GM12801 (cell line): ENCODE data around the gene CARMIL1.

Experiments
- TF ChIP-seq, protein P1 (sequence below): IDR thresholded peaks from one replicate; pipeline ENCODE4 v1.5.1; 2011; ENCODE audit warnings: control low read depth; ENCODE audit not compliant: insufficient read length; ENCODE audit errors: extremely low read depth

Gene CARMIL1

DNA sequence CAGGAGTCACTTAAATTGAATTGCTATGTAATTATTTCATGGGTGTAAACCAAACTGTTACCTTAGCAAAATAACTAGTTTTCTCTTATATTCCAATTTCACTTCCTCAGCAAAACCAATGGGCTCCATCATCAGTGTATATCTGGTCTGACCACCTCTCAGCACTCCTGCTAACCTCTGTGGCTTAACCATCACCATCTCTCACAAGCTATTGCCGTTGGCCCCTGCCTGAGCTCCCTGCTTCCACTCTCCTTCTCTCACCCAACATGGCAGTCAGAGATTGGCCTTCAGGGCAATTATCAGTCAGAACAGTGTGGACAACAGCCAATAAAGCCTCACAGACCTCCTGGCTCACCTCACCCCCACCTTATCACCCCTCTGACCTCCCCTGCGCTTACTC is 124.0 kb downstream of the CARMIL1 start:
- TF ChIP-seq, protein P1, sequence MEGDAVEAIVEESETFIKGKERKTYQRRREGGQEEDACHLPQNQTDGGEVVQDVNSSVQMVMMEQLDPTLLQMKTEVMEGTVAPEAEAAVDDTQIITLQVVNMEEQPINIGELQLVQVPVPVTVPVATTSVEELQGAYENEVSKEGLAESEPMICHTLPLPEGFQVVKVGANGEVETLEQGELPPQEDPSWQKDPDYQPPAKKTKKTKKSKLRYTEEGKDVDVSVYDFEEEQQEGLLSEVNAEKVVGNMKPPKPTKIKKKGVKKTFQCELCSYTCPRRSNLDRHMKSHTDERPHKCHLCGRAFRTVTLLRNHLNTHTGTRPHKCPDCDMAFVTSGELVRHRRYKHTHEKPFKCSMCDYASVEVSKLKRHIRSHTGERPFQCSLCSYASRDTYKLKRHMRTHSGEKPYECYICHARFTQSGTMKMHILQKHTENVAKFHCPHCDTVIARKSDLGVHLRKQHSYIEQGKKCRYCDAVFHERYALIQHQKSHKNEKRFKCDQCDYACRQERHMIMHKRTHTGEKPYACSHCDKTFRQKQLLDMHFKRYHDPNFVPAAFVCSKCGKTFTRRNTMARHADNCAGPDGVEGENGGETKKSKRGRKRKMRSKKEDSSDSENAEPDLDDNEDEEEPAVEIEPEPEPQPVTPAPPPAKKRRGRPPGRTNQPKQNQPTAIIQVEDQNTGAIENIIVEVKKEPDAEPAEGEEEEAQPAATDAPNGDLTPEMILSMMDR, result no peak

DNA sequence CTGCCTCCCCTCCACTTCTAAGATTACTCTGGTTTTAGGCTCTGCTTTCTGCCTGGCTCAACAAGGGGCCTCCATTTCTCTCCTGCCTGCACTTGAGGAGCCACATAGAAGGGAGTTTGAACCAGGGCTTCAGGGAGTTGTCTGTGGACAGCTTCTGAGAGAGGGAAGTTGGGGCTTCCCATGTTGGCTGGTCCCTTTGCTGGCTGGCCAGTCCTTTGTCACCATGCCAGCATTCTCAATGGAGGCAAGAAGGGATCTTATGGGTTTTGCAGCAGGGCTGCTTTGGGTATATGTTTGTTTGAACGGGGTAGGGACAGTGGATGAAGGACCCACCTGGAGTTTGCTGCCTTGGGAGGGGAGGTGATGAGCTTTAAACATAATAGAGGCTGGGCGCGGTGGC is 124.9 kb downstream of the CARMIL1 start:
- TF ChIP-seq, protein P1, result no peak

DNA sequence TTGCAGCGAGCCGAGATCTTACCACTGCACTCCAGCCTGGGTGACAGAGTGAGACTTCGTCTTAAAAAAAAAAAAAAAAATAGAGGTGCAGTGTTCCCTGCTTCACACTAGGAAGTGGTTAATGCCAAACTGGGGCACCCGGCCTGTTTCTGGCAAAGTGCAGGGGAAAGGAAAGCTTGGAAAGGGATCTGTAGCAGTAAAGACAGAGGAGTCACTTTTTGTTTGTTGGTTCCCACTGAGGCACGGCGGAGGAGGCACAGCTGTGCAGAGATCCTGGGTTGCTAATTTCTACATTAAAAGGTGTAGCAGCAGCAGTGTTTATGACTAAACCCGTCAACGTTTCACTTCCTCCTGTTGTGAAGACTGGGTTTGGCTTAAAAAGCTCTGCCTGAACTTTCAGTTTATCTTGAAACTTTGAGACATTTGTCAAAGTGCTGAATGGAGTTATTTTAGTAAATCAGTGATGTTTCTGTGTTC is 125.6 kb downstream of the CARMIL1 start:
- TF ChIP-seq, protein P1, result no peak

DNA sequence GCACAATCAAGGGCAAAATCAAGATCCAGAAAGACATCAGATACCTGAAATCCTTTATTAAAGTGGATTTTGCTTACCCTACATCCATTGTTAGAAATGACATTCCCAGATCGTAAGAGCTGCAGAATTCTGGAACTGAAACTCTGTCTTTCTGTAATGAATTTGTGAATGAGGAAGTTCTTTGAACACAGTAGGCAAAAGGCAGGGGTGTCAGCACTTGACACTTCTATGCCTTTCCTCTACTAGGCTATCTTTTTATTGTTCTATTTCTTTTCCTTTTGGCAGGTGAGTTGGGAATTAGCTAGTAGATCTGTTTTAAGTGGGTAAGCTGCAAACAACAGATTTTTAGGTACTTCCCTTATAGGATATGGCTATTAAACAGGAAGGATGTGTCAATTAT is 126.3 kb downstream of the CARMIL1 start:
- TF ChIP-seq, protein P1, result no peak

DNA sequence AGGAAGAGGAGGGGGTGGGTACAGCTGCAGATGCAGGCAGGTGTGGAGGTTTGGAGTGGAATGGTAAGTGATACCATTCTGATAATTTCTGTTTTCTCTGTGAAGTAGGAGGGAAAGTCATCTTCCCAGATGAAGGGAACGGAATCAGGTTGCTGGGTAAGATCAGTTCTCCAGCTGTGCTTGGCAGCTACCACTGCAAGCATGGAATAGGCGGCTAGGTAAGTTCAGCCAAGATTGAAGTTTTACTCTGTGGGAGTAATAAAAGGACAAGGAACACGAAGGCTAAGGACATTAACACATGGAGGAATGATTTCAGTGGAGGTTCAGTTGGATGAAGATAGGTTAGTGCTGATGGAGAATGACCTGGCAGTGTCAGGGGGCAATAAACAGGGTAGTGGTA is 128.3 kb downstream of the CARMIL1 start:
- TF ChIP-seq, protein P1, result no peak

DNA sequence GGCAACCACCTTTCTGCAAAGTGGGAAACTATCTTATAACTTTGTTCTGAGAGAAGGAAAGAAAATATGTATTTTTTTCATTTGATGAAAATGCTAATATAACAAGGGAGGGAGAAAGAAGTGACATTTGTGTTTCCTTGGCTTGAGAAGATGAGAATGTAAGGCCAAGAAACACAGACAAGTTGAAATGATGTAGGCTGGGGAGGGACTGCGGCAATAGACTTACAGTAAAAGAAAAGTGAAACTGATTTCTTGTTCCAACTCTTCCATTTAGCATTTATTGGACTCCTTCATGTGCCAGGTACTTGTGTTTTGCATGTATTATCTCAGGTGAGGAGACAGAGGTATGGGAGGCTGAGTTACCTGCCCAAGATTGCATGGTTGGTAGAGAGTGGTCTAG is 130.9 kb downstream of the CARMIL1 start:
- TF ChIP-seq, protein P1, result no peak

DNA sequence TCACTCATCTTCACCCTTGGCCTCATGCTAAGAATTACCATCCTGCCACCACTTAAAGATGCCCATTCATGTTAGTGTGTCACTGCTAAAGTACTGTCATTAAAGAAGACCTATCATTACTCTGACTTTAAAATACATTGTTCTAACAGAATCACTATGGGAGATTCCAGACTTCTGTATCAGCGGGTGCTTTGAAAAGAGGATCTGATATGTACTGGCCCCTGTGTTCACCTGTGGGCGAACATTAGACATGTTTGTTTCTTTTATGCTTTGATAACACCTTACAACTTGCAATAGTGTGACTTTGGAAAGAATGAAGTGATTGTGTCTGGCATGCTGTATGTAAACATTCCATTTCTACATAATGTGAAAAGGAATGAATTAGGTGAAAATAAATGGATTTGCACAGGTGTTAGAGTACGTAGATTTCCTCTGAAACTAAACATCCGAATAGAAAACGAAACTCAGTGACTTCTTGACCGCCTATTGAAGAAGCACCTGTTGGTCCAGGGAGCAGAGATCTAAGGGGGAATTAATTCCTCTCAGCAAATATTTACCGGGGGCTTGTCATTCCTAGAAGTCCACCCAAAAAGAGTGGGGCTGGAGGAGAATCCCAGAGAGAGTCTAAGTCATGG is 132.3 kb downstream of the CARMIL1 start:
- TF ChIP-seq, protein P1, result no peak
